Fibroblast of lung (primary cell): ENCODE measurements around the gene GNAZ. TPM values are rescaled to one million over a fixed set of nuclear protein-coding genes. Genes with fewer than 3 reads are reported as not detected.

ENCODE experiments used
- DNase-seq, 2 donors: peaks; one replicate each; pipeline versions ENCODE4 v3.0.0 to v3.0.0-alpha.2; 2010; ENCODE audit warnings: low read depth in 2 of 2
- H2AFZ ChIP-seq: 2 replicates; pipeline ENCODE4 v1.5.1; 2012; ENCODE audit warnings: low read length, control low read depth, inconsistent platforms
- H3K27ac ChIP-seq: 2 replicates; pipeline ENCODE4 v1.5.1; 2011; ENCODE audit warnings: low read length, control low read depth; ENCODE audit not compliant: insufficient read depth
- H3K27me3 ChIP-seq: 2 replicates; pipeline ENCODE4 v1.5.1; 2011; ENCODE audit warnings: mild to moderate bottlenecking, low read length; ENCODE audit not compliant: control insufficient read depth, insufficient read depth
- H3K36me3 ChIP-seq: 2 replicates; pipeline ENCODE4 v1.5.1; 2011; ENCODE audit warnings: low read length; ENCODE audit not compliant: control insufficient read depth, insufficient read depth
- H3K4me1 ChIP-seq: 2 replicates; pipeline ENCODE4 v1.5.1; 2011; ENCODE audit warnings: low read length; ENCODE audit not compliant: control insufficient read depth, insufficient read depth; ENCODE audit errors: extremely low read depth
- H3K4me2 ChIP-seq: 2 replicates; pipeline ENCODE4 v1.5.1; 2011; ENCODE audit warnings: low read length, control low read depth; ENCODE audit not compliant: insufficient read depth; ENCODE audit errors: extremely low read depth
- H3K4me3 ChIP-seq, 4 experiments: fragments of 200-600 bp in 1 of 4; sonication (generic) in 1 of 4; replicated peaks in 1 of 4; 2 replicates each; pipeline ENCODE4 v1.5.1; 2011 to 2016; ENCODE audit warnings: low read length in 4 of 4, low read depth in 3 of 4, mild to moderate bottlenecking in 3 of 4, control low read depth in 2 of 4, inconsistent platforms in 1 of 4, mixed read lengths in 1 of 4; ENCODE audit not compliant: insufficient read depth in 1 of 4; ENCODE audit errors: control extremely low read depth in 1 of 4
- H3K79me2 ChIP-seq: 2 replicates; pipeline ENCODE4 v1.5.1; 2012; ENCODE audit warnings: mild to moderate bottlenecking, low read length, inconsistent platforms; ENCODE audit not compliant: control insufficient read depth, insufficient read depth
- H3K9ac ChIP-seq: 2 replicates; pipeline ENCODE4 v1.5.1; 2011; ENCODE audit warnings: mild to moderate bottlenecking, low read length, control low read depth; ENCODE audit not compliant: insufficient read depth
- H3K9me3 ChIP-seq: 2 replicates; pipeline ENCODE4 v1.5.1; 2012; ENCODE audit warnings: low read depth, low read length; ENCODE audit not compliant: control insufficient read depth, insufficient read depth
- H4K20me1 ChIP-seq: 2 replicates; pipeline ENCODE4 v1.5.1; 2011; ENCODE audit warnings: low read length; ENCODE audit not compliant: control insufficient read depth, insufficient read depth; ENCODE audit errors: extremely low read depth
- CTCF ChIP-seq, 2 donors: IDR thresholded peaks in 1 of 2; conservative IDR thresholded peaks in 1 of 2; 1 replicate in 1 of 2; 2 replicates in 1 of 2; pipeline ENCODE4 v1.5.1; 2011 to 2012; ENCODE audit warnings: low read length in 2 of 2, control low read depth in 1 of 2, inconsistent platforms in 1 of 2, low read depth in 1 of 2, mild to moderate bottlenecking in 1 of 2
- EZH2 ChIP-seq: IDR thresholded peaks from 2 replicates; pipeline ENCODE4 v1.5.1; 2012; ENCODE audit warnings: low read length, control low read depth, mild to moderate bottlenecking; ENCODE audit errors: missing control alignments
- polyA plus RNA-seq, 2 donors: library from polyadenylated mRNA; depleted of rRNA in 1 of 2; stranded (reverse) in 1 of 2; unstranded in 1 of 2; fragments of >200 nt; gene quantifications; 2 replicates each; pipeline ENCODE4 v1.2.1, GENCODE V29; 2011 to 2012; ENCODE audit warnings: missing spikeins in 1 of 2
- total RNA-seq: library from RNA; depleted of rRNA; stranded (reverse); fragments of >200 nt; gene quantifications from 2 replicates; pipeline ENCODE4 v1.2.1, GENCODE V29; 2014

GNAZ gene
- total and polyA plus RNA-seq, 2 donors (not counting 1 experiment from before 2014, with no cell fraction given): 0.22 to 1.7 TPM

- Histone ChIP-seq H3K9ac (no peak overlapping the region), H3K79me2 (no peaks in the 10 kb centered on the region), H2AFZ (no peak overlapping the region), H3K36me3 (no peaks in the 10 kb centered on the region), H3K4me1 (no peaks in the 10 kb centered on the region), H3K4me2 (no peak overlapping the region), H4K20me1 (no peaks in the 10 kb centered on the region), H3K9me3 (no peaks in the 10 kb centered on the region), H3K27ac (no peak overlapping the region), H3K27me3 (no peaks in the 10 kb centered on the region), H3K4me3 (no peak overlapping the region)
- no peak for DNase-seq
- TF ChIP-seq CTCF (conservative IDR thresholded peaks at IDR 0.05 in 1 of 2, IDR thresholded peaks at IDR 0.05 in 1 of 2; ENCODE audit: low read depth in 1 of 2, low read length in 2 of 2) (no peak), EZH2 (no peak)
These were observed 25.7 kb upstream of the GNAZ start for GRCh38 chr22:23044570-23044969.

- Histone ChIP-seq H3K27ac (no peak overlapping the region), H3K4me3 (no peak overlapping the region), H3K27me3 (no peaks in the 10 kb centered on the region), H4K20me1 (no peaks in the 10 kb centered on the region), H2AFZ (no peak overlapping the region), H3K4me1 (no peaks in the 10 kb centered on the region), H3K4me2 (no peak overlapping the region), H3K79me2 (no peaks in the 10 kb centered on the region), H3K9me3 (no peaks in the 10 kb centered on the region), H3K9ac (no peak overlapping the region), H3K36me3 (no peaks in the 10 kb centered on the region)
- TF ChIP-seq CTCF (conservative IDR thresholded peaks at IDR 0.05 in 1 of 2, IDR thresholded peaks at IDR 0.05 in 1 of 2; ENCODE audit: low read depth in 1 of 2, low read length in 2 of 2): no peak
- TF ChIP-seq EZH2: no peak
- no peak for DNase-seq
These were observed 24.9 kb upstream of the GNAZ start for GRCh38 chr22:23045461-23045860.

GRCh38 chr22:23047265-23047664 lies 23.1 kb upstream of the GNAZ start:
- Histone ChIP-seq H3K36me3 (no peaks in the 10 kb centered on the region), H4K20me1 (no peaks in the 10 kb centered on the region), H3K4me3 (no peak overlapping the region), H2AFZ (no peak overlapping the region), H3K27me3 (no peaks in the 10 kb centered on the region), H3K9me3 (no peaks in the 10 kb centered on the region), H3K4me1 (no peaks in the 10 kb centered on the region), H3K4me2 (no peak overlapping the region), H3K9ac (no peak overlapping the region), H3K27ac (no peak overlapping the region), H3K79me2 (no peaks in the 10 kb centered on the region)
- no peak for DNase-seq
- TF ChIP-seq CTCF (conservative IDR thresholded peaks at IDR 0.05 in 1 of 2, IDR thresholded peaks at IDR 0.05 in 1 of 2; ENCODE audit: low read depth in 1 of 2, low read length in 2 of 2): no peak
- TF ChIP-seq EZH2: no peak
